Left kidney (tissue), 8 donors: ENCODE data around the gene NLRP3. TPM values are rescaled to one million over a fixed set of nuclear protein-coding genes. Genes with fewer than 3 reads are reported as not detected.
"Not testable (repeated sequence)": the region's sequence is repeated elsewhere in the genome, so short reads cannot be mapped to it uniquely, and the experiment has no call there.

Experiments
- DNase-seq: peaks from one replicate; pipeline ENCODE4 v3.0.0-alpha.2; 2013
- long read RNA-seq, 8 donors: transcript quantifications; one replicate each; lab custom pipeline, GENCODE V29; 2026
- polyA plus RNA-seq: library from polyadenylated mRNA; unstranded; fragments of 120-200 nt; gene quantifications from one replicate; pipeline ENCODE4 v1.2.1, GENCODE V29; 2013; ENCODE audit not compliant: insufficient read length

The NLRP3 gene
- 0.86 TPM for polyA plus RNA-seq
- long read RNA-seq, donor 1, result 0 reads
- long read RNA-seq, donor 2, result 0 reads
- long read RNA-seq, donor 3, result 0 reads
- long read RNA-seq, donor 4, result 0 reads
- long read RNA-seq, donor 5, result 0 reads
- long read RNA-seq, donor 6, result 0 reads
- long read RNA-seq, donor 7, result 0 reads
- long read RNA-seq, donor 8, result 0 reads

GRCh38 chr1:247415423-247416361 is at the start of gene NLRP3:
NLRP3 (plus strand) TSS chr1:247416173; CDS start chr1:247418801, 2,628 bp downstream.
- peak; percentile 3 for DNase-seq

GRCh38 chr1:247366345-247366744 is 49.6 kb upstream of the NLRP3 start:
- not testable (repeated sequence) for DNase-seq

- no peak for DNase-seq
Observed at GRCh38 chr1:247366926-247367645, 48.9 kb upstream of the NLRP3 start.

GRCh38 chr1:247367786-247368422 is 48.1 kb upstream of the NLRP3 start:
- DNase-seq, result no peak

GRCh38 chr1:247368490-247369145 is 47.4 kb upstream of the NLRP3 start:
- DNase-seq, result no peak

- no peak for DNase-seq
Observed at GRCh38 chr1:247370786-247371732, 44.9 kb upstream of the NLRP3 start.

GRCh38 chr1:247371801-247372259 is 44.1 kb upstream of the NLRP3 start:
- no peak for DNase-seq

- DNase-seq, result no peak
Observed at GRCh38 chr1:247373721-247374141, 42.2 kb upstream of the NLRP3 start.

GRCh38 chr1:247374651-247375334 is 41.2 kb upstream of the NLRP3 start:
- not testable (repeated sequence) for DNase-seq

- no peak for DNase-seq
Observed at GRCh38 chr1:247375747-247376146, 40.2 kb upstream of the NLRP3 start.

GRCh38 chr1:247376659-247377058 is 39.3 kb upstream of the NLRP3 start:
- no peak for DNase-seq

- DNase-seq, result not testable (repeated sequence)
Observed at GRCh38 chr1:247377656-247378055, 38.3 kb upstream of the NLRP3 start.

GRCh38 chr1:247378334-247379073 is 37.5 kb upstream of the NLRP3 start:
- DNase-seq, result no peak

GRCh38 chr1:247385283-247385682 is 30.7 kb upstream of the NLRP3 start:
- no peak for DNase-seq

GRCh38 chr1:247386217-247386616 is 29.8 kb upstream of the NLRP3 start:
- DNase-seq, result no peak

- no peak for DNase-seq
Observed at GRCh38 chr1:247386687-247387086, 29.3 kb upstream of the NLRP3 start.

- no peak for DNase-seq
Observed at GRCh38 chr1:247387096-247387495, 28.9 kb upstream of the NLRP3 start.

GRCh38 chr1:247387565-247387964 is 28.4 kb upstream of the NLRP3 start:
- no peak for DNase-seq
